H1 (cell line): ENCODE data around the gene MACC1. TPM values are rescaled to one million over a fixed set of nuclear protein-coding genes. Genes with fewer than 3 reads are reported as not detected.

Experiments
- CTCF ChIA-PET: fragments of 300-600 bp; sonication (Branson Sonifier 250); formaldehyde crosslinking; loops from one replicate; lab custom pipeline; 2021; ENCODE audit not compliant: partially characterized antibody; lab: Charles Lee
- POLR2A ChIA-PET: fragments of 300-600 bp; sonication (Branson Sonifier 250); formaldehyde crosslinking; loops from one replicate; lab custom pipeline; 2021; ENCODE audit warnings: inconsistent platforms; ENCODE audit not compliant: partially characterized antibody; lab: Charles Lee
- DNase-seq, 2 experiments: peaks; one replicate each; pipeline versions ENCODE4 v3.0.0 to v3.0.0-alpha.2; 2010 to 2022; ENCODE audit warnings: low spot score in 2 of 2, low read depth in 1 of 2, mixed read lengths in 1 of 2
- FAIRE-seq: peaks from 2 replicates; lab custom pipeline; 2011; peaks lifted over from hg19 to GRCh38; lab: Jason Lieb, UNC
- H2AFZ ChIP-seq: 2 replicates; pipeline ENCODE4 v1.8.1; 2012; ENCODE audit warnings: low read length, inconsistent platforms
- H2AK5ac ChIP-seq: 2 replicates; pipeline ENCODE4 v1.6.1; 2013; ENCODE audit warnings: low read depth, low read length
- H2BK120ac ChIP-seq: replicated peaks from 2 replicates; pipeline ENCODE3; 2013; ENCODE audit warnings: low read depth, low read length, inconsistent platforms
- H2BK12ac ChIP-seq: 2 replicates; pipeline ENCODE4 v1.6.1; 2013; ENCODE audit warnings: low read depth, low read length
- H2BK15ac ChIP-seq: 2 replicates; pipeline ENCODE4 v1.6.1; 2013; ENCODE audit warnings: low read length
- H2BK20ac ChIP-seq: 2 replicates; pipeline ENCODE4 v1.6.1; 2013; ENCODE audit warnings: low read length
- H2BK5ac ChIP-seq: 2 replicates; pipeline ENCODE4 v1.6.1; 2013; ENCODE audit warnings: low read depth, low read length
- H3K14ac ChIP-seq: 2 replicates; pipeline ENCODE4 v1.6.1; 2013; ENCODE audit warnings: inconsistent platforms; ENCODE audit not compliant: insufficient read length
- H3K18ac ChIP-seq: 2 replicates; pipeline ENCODE4 v1.6.1; 2013; ENCODE audit warnings: low read length; ENCODE audit errors: extremely low read depth
- H3K23ac ChIP-seq: 2 replicates; pipeline ENCODE4 v1.6.1; 2013; ENCODE audit warnings: inconsistent platforms; ENCODE audit not compliant: insufficient read length
- H3K23me2 ChIP-seq: 2 replicates; pipeline ENCODE4 v1.6.1; 2013; ENCODE audit warnings: low read depth, low read length
- H3K27ac ChIP-seq: 2 replicates; pipeline ENCODE4 v1.6.1; 2011; ENCODE audit warnings: low read depth, low read length, inconsistent platforms
- H3K27me3 ChIP-seq, 4 experiments: replicated peaks in 1 of 4; 1 replicate in 1 of 4; 2 replicates in 3 of 4; pipeline versions ENCODE4 v1.6.1 to v1.8.1; 2011 to 2013; ENCODE audit warnings: low read length in 3 of 4, mild to moderate bottlenecking in 3 of 4, inconsistent platforms in 2 of 4, mixed read lengths in 2 of 4, moderate library complexity in 1 of 4; ENCODE audit not compliant: control insufficient read depth in 3 of 4, insufficient read depth in 3 of 4; ENCODE audit errors: extremely low read depth in 1 of 4
- H3K36me3 ChIP-seq, 4 experiments: 2 replicates each; pipeline versions ENCODE4 v1.6.1 to v1.8.1; 2011 to 2013; ENCODE audit warnings: mild to moderate bottlenecking in 4 of 4, low read length in 3 of 4, moderate library complexity in 2 of 4, control low read depth in 1 of 4, inconsistent platforms in 1 of 4; ENCODE audit not compliant: insufficient read depth in 4 of 4, control insufficient read depth in 2 of 4
- H3K4ac ChIP-seq: replicated peaks from 2 replicates; pipeline ENCODE3; 2013; ENCODE audit warnings: low read length, low read depth, mixed read lengths, inconsistent platforms; ENCODE audit not compliant: insufficient read length
- H3K4me1 ChIP-seq, 4 experiments: replicated peaks in 1 of 4; 1 replicate in 1 of 4; 2 replicates in 3 of 4; pipeline versions ENCODE4 v1.6.1 to v1.8.1; 2011 to 2013; ENCODE audit warnings: low read length in 3 of 4, inconsistent platforms in 2 of 4, mixed read lengths in 1 of 4; ENCODE audit not compliant: insufficient read depth in 4 of 4, control insufficient read depth in 3 of 4
- H3K4me2 ChIP-seq, 2 experiments: 2 replicates each; pipeline versions ENCODE4 v1.6.1 to v1.8.1; 2011 to 2013; ENCODE audit warnings: low read depth in 2 of 2, low read length in 2 of 2, control low read depth in 1 of 2, inconsistent platforms in 1 of 2, mild to moderate bottlenecking in 1 of 2; ENCODE audit not compliant: insufficient read depth in 1 of 2
- H3K4me3 ChIP-seq, 4 experiments: fragments of 200-600, 300-600 bp in 1 of 4; sonication (generic), shearing (Covaris generic), sonication (Bioruptor Twin) in 1 of 4; 2 replicates each; pipeline versions ENCODE4 v1.5.1 to v1.8.1; 2011 to 2016; ENCODE audit warnings: low read length in 4 of 4, low read depth in 3 of 4, control low read depth in 2 of 4, inconsistent platforms in 2 of 4, mild to moderate bottlenecking in 2 of 4, mixed read lengths in 1 of 4, moderate library complexity in 1 of 4; ENCODE audit not compliant: insufficient read depth in 2 of 4; ENCODE audit errors: extremely low read depth in 1 of 4
- H3K56ac ChIP-seq: replicated peaks from 2 replicates; pipeline ENCODE3; 2013; ENCODE audit warnings: low read depth, mild to moderate bottlenecking, mixed read lengths, low read length, inconsistent platforms; ENCODE audit not compliant: insufficient read length
- H3K79me1 ChIP-seq: 2 replicates; pipeline ENCODE4 v1.6.1; 2013; ENCODE audit warnings: low read depth, low read length, control low read depth
- H3K79me2 ChIP-seq, 2 experiments: 2 replicates each; pipeline versions ENCODE4 v1.6.1 to v1.8.1; 2012 to 2013; ENCODE audit warnings: low read length in 2 of 2, mild to moderate bottlenecking in 2 of 2, inconsistent platforms in 1 of 2; ENCODE audit not compliant: insufficient read depth in 2 of 2, control insufficient read depth in 1 of 2
- H3K9ac ChIP-seq, 4 experiments: replicated peaks in 1 of 4; 1 replicate in 1 of 4; 2 replicates in 3 of 4; pipeline versions ENCODE4 v1.6.1 to v1.8.1; 2011 to 2013; ENCODE audit warnings: low read depth in 3 of 4, low read length in 3 of 4, control low read depth in 2 of 4, mild to moderate bottlenecking in 2 of 4, moderate library complexity in 2 of 4, inconsistent platforms in 1 of 4; ENCODE audit errors: extremely low read depth in 1 of 4
- H3K9me3 ChIP-seq, 2 experiments: 2 replicates each; pipeline versions ENCODE4 v1.6.1 to v1.8.1; 2012 to 2013; ENCODE audit warnings: mild to moderate bottlenecking in 2 of 2, moderate library complexity in 2 of 2, control low read depth in 1 of 2, inconsistent platforms in 1 of 2, low read depth in 1 of 2, low read length in 1 of 2, mixed read lengths in 1 of 2; ENCODE audit not compliant: insufficient read depth in 2 of 2
- H4K20me1 ChIP-seq, 2 experiments: replicated peaks in 1 of 2; 2 replicates each; pipeline versions ENCODE3 to v1.8.1; 2011 to 2013; ENCODE audit warnings: inconsistent platforms in 2 of 2, low read length in 2 of 2, mild to moderate bottlenecking in 1 of 2; ENCODE audit not compliant: insufficient read depth in 2 of 2, control insufficient read depth in 1 of 2
- H4K5ac ChIP-seq: 2 replicates; pipeline ENCODE4 v1.6.1; 2013; ENCODE audit warnings: low read length, low read depth, mixed read lengths, inconsistent platforms; ENCODE audit not compliant: insufficient read length
- H4K8ac ChIP-seq: 2 replicates; pipeline ENCODE4 v1.8.0; 2013; ENCODE audit warnings: mild to moderate bottlenecking, moderate library complexity, low read length, inconsistent platforms; ENCODE audit not compliant: insufficient read depth; ENCODE audit errors: extremely low read depth
- H4K91ac ChIP-seq: replicated peaks from 2 replicates; pipeline ENCODE3; 2013; ENCODE audit warnings: low read length, mixed read lengths, inconsistent platforms; ENCODE audit not compliant: insufficient read length
- CHD1 ChIP-seq: IDR thresholded peaks from 2 replicates; pipeline ENCODE4 v1.6.1; 2012; ENCODE audit warnings: low read depth, low read length, improper control_type of control experiment
- GABPA ChIP-seq: IDR thresholded peaks from 2 replicates; pipeline ENCODE4 v1.6.1; 2011; ENCODE audit warnings: mild to moderate bottlenecking, low read length, moderate library complexity, borderline replicate concordance; ENCODE audit not compliant: insufficient read depth
- HDAC2 ChIP-seq, 2 experiments: fragments of 300-600 bp in 1 of 2; sonication (generic) in 1 of 2; IDR thresholded peaks; 2 replicates each; pipeline ENCODE4 v1.6.1; 2011 to 2012; ENCODE audit warnings: low read depth in 2 of 2, low read length in 2 of 2, mild to moderate bottlenecking in 2 of 2, moderate library complexity in 2 of 2, borderline replicate concordance in 1 of 2, inconsistent platforms in 1 of 2
- MAFK ChIP-seq: IDR thresholded peaks from 2 replicates; pipeline ENCODE4 v1.6.1; 2012; ENCODE audit warnings: low read depth, mild to moderate bottlenecking, improper control_type of control experiment, low read length
- NANOG ChIP-seq: IDR thresholded peaks from 2 replicates; pipeline ENCODE4 v1.6.1; 2011; ENCODE audit warnings: low read length, low read depth, mild to moderate bottlenecking, inconsistent platforms; ENCODE audit not compliant: insufficient read depth, poor library complexity, severe bottlenecking
- PHF8 ChIP-seq: fragments of 200-600 bp; sonication (generic); conservative IDR thresholded peaks from 2 replicates; pipeline ENCODE4 v1.7.1; 2012; ENCODE audit warnings: low read depth, mild to moderate bottlenecking, inconsistent platforms, low read length, moderate library complexity
- POLR2AphosphoS5 ChIP-seq: IDR thresholded peaks from 2 replicates; pipeline ENCODE4 v1.6.1; 2011; ENCODE audit warnings: low read depth, low read length
- POU5F1 ChIP-seq: IDR thresholded peaks from 2 replicates; pipeline ENCODE4 v1.6.1; 2011; ENCODE audit warnings: low read depth, mild to moderate bottlenecking, low read length, moderate library complexity
- SIX5 ChIP-seq: IDR thresholded peaks from 2 replicates; pipeline ENCODE4 v1.6.1; 2011; ENCODE audit warnings: mild to moderate bottlenecking, low read depth, low read length
- TAF1 ChIP-seq: IDR thresholded peaks from 2 replicates; pipeline ENCODE4 v1.6.1; 2011; ENCODE audit warnings: mild to moderate bottlenecking, low read depth, low read length
- TCF12 ChIP-seq: IDR thresholded peaks from 2 replicates; pipeline ENCODE4 v1.6.1; 2011; ENCODE audit warnings: low read depth, mild to moderate bottlenecking, low read length
- TEAD4 ChIP-seq: IDR thresholded peaks from 2 replicates; pipeline ENCODE4 v1.6.1; 2012; ENCODE audit warnings: low read depth, low read length, inconsistent platforms, mixed read lengths
- ZNF274 ChIP-seq: IDR thresholded peaks from 2 replicates; pipeline ENCODE4 v1.7.0; 2012; ENCODE audit warnings: low read length, borderline replicate concordance; ENCODE audit errors: extremely low read depth
- WGBS, 2 experiments: shearing (Covaris generic) in 1 of 2; methylation state at CpG; one replicate each; pipeline versions ENCODE4 v1.1.6 to v1.1.7; 2013 to 2015; ENCODE audit warnings: low lambda C conversion rate in 2 of 2, mixed read lengths in 2 of 2, inconsistent platforms in 1 of 2, low coverage in 1 of 2, missing lambda C conversion rate in 1 of 2; ENCODE audit not compliant: insufficient replicate concordance in 2 of 2, insufficient coverage in 1 of 2, insufficient read length in 1 of 2; ENCODE audit errors: extremely low coverage in 1 of 2, missing lambda C conversion rate in 1 of 2; 5-methylcytosine and 5-hydroxymethylcytosine counted together
- polyA plus RNA-seq, 7 experiments: library from polyadenylated mRNA; depleted of rRNA in 3 of 7; stranded (reverse) in 5 of 7; unstranded in 2 of 7; fragments of >200 nt in 5 of 7; fragments of 200-250 nt in 2 of 7; gene quantifications; 1 replicate in 5 of 7; 2 replicates in 1 of 7; 4 replicates in 1 of 7; pipeline versions ENCODE4 v1.2.1 to v1.2.3, GENCODE V29; 2011 to 2013; ENCODE audit warnings: missing spikeins in 2 of 7, mixed read lengths in 2 of 7
- total RNA-seq: library from RNA; stranded (reverse); fragmentation: NEBNext Ultra II Directional; extraction: Animal tissue kit (Norgen Biotek cat#: 25700); gene quantifications from 2 replicates; pipeline ENCODE4 v1.2.1, GENCODE V29; 2021
- TF ChIP-seq, protein P1 (sequence below): IDR thresholded peaks from 2 replicates; pipeline ENCODE4 v1.6.1; 2012; ENCODE audit warnings: inconsistent platforms

MACC1 gene
- total and polyA plus RNA-seq, 2 of the 8 experiments (the other 6 are each of a cell fraction or from before 2014, with no cell fraction given), result 2.0 to 17.2 TPM

GRCh38 chr7:20141002-20141345 lies 76.2 kb downstream of the MACC1 start:
- no peak overlapping the region for H4K91ac ChIP-seq
- no peak overlapping the region for H3K18ac ChIP-seq
- H3K27ac ChIP-seq, result no peak overlapping the region
- no peak overlapping the region for H3K4ac ChIP-seq
- no peak for FAIRE-seq
- CTCF ChIA-PET, result interaction anchor here (1.5 kb wide), 1 partner anchor 13 kb away, joined by 3 read pairs; no protein-coding TSS in a partner anchor
- H3K27me3 ChIP-seq, result no peaks in the 10 kb centered on the region
- no peak overlapping the region for H4K5ac ChIP-seq
- peaks cover 0 to 3% (median 0%) of the 10 kb centered on the region in 4 experiments; a peak in 1 of 7 replicates for H3K4me1 ChIP-seq
- no peak overlapping the region for H2BK20ac ChIP-seq
- H3K4me2 ChIP-seq, result no peak overlapping the region
- no peak overlapping the region for H3K9ac ChIP-seq
- DNase-seq, result no peak
- no peak overlapping the region for H3K56ac ChIP-seq
- WGBS, 2 experiments, result 71 to 100% methylated on average over 1 to 2 of the region's 2 CpGs
- H3K23me2 ChIP-seq, result peaks cover 1% of the 10 kb centered on the region; the same call in 1 of the 2 replicates
- no peaks in the 10 kb centered on the region for H4K20me1 ChIP-seq
- no peak overlapping the region for H2BK5ac ChIP-seq
- H4K8ac ChIP-seq, result no peak overlapping the region
- no peak overlapping the region for H3K14ac ChIP-seq
- H2AK5ac ChIP-seq, result no peak overlapping the region
- H2BK120ac ChIP-seq, result no peak overlapping the region
- POLR2A ChIA-PET, result interaction anchor here (1.0 to 1.1 kb wide), 2 partner anchors 12 to 15 kb away, joined by 3 read pairs; no protein-coding TSS in a partner anchor
- no peak overlapping the region for H2AFZ ChIP-seq
- H3K9me3 ChIP-seq, result no peaks in the 10 kb centered on the region
- no peak overlapping the region for H3K4me3 ChIP-seq
- H2BK12ac ChIP-seq, result no peak overlapping the region
- H3K79me2 ChIP-seq, result no peaks in the 10 kb centered on the region
- H3K23ac ChIP-seq, result no peak overlapping the region
- H3K36me3 ChIP-seq, result no peaks in the 10 kb centered on the region; a peak in 1 of 8 replicates
- H2BK15ac ChIP-seq, result no peak overlapping the region
- H3K79me1 ChIP-seq, result no peaks in the 10 kb centered on the region
- TF ChIP-seq TEAD4 (no peak), TCF12 (no peak), HDAC2 (IDR thresholded peaks at IDR 0.05; ENCODE audit: borderline replicate concordance in 1 of 2, low read depth in 2 of 2, low read length in 2 of 2) (no peak), POU5F1 (no peak), POLR2AphosphoS5 (no peak), NANOG (no peak), MAFK (no peak), ZNF274 (no peak), SIX5 (no peak), CHD1 (no peak), GABPA (no peak), PHF8 (no peak), TAF1 (no peak)
- TF ChIP-seq, protein P1, sequence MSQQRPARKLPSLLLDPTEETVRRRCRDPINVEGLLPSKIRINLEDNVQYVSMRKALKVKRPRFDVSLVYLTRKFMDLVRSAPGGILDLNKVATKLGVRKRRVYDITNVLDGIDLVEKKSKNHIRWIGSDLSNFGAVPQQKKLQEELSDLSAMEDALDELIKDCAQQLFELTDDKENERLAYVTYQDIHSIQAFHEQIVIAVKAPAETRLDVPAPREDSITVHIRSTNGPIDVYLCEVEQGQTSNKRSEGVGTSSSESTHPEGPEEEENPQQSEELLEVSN, result no peak
